OCI-LY3 (cell line): ENCODE results near the gene IGF2BP3.

Source experiments
- CTCF ChIP-seq: fragments of 200-600, 300-600 bp; sonication (generic); IDR thresholded peaks from 2 replicates; pipeline ENCODE4 v1.5.1; 2014; ENCODE audit warnings: antibody characterized with exemption, low read length, low read depth
- EZH2phosphoT487 ChIP-seq: fragments of 200-600 bp; shearing (Covaris generic); IDR thresholded peaks from 2 replicates; pipeline ENCODE4 v1.6.1; 2018; ENCODE audit warnings: antibody characterized with exemption, mixed run types, low read depth

GRCh38 chr7:23293500-23294073 lies 176.7 kb downstream of the IGF2BP3 start:
- TF ChIP-seq EZH2phosphoT487 (no peak), CTCF (no peak)
